GM21367 (cell line): Measurements from ENCODE around the gene RNF166.

Source experiments
- ATAC-seq: cut with Tn5 transposase; IDR thresholded peaks from one replicate; pipeline ENCODE4 v1.9.1; 2021; ENCODE audit not compliant: unreplicated experiment

RNF166 gene, protein sequence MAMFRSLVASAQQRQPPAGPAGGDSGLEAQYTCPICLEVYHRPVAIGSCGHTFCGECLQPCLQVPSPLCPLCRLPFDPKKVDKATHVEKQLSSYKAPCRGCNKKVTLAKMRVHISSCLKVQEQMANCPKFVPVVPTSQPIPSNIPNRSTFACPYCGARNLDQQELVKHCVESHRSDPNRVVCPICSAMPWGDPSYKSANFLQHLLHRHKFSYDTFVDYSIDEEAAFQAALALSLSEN

DNA sequence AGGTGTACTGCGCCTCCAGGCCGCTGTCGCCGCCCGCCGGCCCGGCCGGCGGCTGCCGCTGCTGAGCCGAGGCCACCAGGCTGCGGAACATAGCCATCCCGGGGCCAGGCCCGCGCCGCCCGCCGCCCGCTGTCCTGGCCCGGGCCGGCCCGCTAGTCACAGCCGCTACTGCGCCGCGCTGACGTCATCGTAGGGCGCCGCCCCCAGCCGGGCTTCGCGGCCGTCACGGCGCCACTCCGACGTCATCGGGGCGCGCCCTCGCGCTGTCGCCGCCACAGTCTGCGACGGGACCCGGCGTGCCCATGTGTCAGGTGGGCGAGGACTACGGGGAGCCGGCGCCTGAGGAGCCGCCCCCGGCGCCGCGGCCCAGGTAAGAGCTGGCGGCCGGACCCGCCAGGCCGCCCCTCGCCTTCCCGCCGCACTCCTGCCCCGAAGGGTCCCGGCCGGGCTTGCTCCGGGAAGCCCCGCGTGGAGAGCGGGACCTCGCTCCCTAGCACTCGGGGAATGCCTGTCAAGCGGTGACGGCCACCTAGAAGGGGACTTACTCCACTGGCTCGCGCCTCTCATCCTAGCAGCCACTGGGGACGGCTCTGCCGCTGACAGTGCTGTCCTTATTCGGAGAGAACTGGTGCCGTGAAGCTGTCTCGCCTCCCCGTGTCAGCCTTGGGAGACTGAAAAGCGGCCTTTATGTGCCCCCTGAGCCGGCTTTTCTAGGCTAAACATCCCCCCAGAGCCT lies at the start of gene RNF166, which contains the start of gene CTU2:
RNF166 (minus strand) TSS at position 180 of the 736 bp plus-strand sequence; CDS start at position 97, 83 bp downstream.
CTU2 (plus strand) TSS at position 275 of the 736 bp plus-strand sequence; CDS start at position 303, 28 bp downstream.
- peak; percentile 53 for ATAC-seq

DNA sequence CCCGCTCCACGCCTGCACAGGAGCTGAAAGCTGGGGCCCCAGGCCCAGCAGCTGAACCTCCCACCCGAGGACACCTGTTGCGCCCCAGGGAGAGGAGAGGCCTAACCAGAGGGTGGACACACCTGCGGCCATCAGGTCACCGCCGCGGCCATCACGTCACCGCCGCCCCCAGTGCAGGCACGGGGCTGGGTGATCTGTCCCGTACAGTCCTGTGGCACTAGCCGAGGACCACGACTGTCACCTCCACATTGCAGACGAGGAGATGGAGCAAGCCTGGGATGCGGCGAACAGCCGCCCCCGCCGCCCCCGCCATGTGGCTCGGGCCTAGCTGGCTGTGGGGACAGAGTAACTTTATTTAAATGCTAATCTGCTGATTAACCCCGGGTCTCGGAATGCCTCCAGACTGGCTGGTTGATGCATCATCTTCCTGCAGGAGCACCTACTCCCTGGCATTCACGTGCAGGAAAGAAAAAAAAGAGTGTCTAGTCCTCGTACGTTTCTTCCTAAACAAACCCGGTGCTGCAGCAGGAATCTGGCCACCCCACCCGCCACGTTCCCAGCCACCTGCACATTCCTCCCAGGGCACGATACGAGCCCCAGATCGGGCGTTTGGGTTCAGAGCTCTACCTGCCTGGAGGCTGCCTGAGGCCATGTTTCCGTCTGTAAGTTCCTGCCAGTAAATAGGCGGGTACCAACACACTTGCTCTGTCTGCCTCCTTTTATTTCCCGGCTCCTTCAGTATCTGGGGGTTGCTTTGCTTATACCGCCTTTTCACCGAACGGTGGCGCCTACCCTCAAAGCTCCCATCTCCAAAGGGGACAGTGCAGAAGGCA lies 48.9 kb upstream of the RNF166 start:
- ATAC-seq: no peak

DNA sequence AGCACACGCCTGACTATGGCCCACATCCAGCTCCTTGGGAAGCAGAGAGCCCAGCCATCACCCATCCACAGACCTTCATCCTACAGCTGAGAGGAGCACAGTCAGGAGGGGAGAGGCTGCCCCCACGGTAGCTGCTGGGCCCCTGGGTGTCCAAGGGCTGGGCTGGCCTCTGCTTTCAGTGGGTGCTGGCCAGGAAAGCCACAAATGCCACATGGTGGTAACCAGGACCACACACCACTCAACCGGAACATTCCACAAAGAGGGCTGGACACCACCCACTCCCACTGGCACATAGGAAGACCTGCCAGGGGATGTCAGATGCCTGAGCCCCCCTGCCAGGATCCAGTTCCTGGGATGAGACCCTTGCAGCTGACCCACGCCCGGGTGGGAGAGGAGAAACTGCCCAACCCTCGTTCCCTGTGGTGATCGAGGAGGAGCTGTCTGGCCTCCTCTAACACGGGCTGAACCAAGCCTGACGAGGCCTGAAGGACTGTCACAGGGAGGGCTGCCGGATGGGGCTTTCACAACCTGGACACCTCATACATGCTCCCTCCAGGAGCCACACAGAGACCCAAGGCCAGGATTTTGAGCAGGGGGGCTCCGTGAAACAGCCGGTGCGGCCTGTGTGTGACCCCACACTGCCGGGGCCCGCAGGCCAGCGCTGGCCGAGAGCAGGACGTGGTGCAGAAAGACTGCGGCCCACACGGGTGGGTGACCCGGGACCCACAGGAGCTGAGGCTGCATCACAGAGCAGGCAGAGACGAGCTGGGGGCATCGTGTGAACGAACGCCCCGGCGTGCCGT lies 48.1 kb upstream of the RNF166 start:
- ATAC-seq: no peak

DNA sequence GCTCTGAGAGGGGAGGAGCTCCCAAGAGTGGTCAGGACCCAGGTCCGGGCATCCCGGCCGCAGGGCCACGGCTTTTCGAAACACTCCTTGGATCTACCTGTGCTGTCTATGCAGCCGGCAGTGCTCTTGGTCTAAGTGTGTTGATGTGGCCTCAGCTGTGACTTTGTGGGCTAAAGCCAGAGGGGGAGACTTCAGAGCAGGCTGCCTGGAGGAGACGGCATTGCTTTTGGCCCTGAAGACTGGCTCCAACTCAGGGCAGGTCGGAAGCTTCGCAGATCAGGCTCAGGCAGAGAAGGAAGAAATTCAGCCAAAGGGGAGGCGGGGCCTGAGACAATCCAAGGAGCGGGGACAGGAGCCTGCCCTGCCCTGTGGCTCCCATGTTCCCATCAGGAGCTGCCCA lies 47.4 kb upstream of the RNF166 start:
- no peak for ATAC-seq

DNA sequence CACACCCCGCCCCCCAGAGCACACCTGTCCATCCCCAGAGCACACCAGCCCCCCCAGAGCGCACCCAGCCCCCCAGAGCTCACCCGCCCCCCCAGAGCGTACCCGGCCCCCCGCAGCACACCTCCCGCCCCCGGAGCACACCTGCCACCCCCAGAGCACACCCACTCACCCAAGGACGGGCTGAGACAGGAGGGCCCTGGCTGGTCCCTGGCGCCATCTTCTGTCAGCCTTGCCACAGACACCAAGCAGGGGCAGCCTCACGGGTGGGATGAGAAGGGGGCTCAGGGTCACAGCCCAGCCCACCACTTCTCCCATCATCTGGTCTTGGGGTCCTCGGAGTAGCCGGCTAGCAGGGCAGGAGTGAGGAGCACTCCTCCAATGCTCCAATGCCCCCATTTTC lies 47.0 kb upstream of the RNF166 start:
- no peak for ATAC-seq

DNA sequence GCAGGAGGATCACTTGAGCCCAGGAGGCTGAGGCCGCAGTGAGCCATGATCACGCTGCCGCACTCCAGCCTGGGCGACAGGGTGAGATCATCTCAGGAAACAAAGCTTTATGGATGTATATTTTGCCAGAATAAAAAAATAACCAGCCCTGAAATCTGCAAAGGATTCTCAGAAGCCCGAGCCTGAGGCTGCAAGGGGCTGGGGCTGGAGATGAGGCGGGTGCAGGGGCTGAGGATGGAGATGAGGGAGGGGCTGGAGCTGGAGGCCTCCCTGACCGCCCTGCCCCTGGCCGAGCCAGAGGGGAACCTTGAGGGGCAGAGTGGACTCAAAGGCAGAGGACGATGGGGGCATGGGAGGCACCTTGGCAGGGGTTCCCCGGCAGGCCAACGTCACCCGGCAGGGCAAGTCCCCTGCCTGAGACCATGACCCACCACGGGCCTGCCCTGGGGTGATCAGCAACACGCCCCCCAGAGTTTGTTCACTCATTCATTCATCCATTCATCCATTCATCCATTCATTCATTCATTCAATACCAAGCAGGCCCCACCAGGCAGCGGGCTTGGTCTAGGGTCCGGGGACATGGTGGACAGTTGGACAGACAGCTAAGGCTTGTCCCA lies 46.3 kb upstream of the RNF166 start:
- ATAC-seq: no peak

DNA sequence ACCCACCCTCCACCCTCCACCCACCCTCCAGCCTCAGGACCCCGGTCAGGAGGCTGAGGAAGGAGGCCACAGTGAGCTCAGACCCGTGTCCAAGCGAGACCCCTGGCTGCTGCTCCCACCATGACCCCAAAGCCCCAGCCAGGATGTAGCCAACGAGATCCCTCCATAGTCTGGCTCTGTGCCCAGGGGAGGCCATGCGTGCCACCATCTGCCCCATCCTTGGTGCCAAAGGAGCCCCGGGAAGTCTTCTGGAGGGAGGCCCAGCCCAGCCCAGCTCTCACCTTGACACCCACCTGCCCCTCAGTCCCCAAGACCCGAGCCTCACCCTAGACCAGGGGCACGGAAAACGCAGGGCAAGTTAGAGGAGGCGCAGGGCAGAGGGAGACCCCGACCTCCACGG lies 44.6 kb upstream of the RNF166 start:
- ATAC-seq: no peak

DNA sequence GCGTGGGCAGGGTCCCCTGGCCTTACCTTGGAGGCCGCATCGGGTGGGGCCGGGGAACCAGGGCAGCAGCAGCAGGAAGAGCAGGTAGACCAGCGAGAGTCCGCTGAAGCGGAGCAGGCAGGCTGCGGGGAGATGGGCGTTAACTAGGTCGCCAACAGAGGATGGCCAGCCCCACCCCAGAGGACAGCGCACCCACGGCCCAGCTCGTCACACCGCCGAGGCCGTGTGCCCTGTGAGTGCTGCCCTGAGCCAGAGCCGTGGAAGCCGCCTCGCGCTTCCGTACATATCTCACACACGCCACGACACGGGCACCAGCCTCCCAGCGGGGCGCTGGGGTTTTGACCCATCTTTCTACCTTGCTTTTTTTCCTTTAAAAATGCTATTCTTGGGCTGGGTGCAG lies 43.1 kb upstream of the RNF166 start:
- ATAC-seq: no peak

DNA sequence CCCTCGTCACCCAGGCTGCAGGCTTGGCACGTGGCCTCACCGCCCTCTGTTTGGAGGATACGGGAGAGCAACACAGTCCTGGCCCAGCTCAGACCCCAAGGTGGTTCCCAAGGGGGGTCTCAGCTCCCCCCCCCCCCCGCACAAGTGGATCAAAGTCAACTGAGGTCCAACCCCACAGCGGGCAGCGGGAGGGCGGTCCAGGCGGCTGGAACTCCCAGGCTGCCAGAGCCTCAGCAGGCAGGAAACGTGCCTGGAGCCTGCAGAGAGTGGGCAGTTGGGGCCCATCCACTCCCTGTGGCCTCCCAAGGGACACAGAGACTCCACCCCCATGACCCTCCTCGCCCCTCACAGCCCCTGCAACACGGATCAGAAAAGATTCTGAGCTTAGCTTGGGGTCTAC lies 42.2 kb upstream of the RNF166 start:
- ATAC-seq: no peak

DNA sequence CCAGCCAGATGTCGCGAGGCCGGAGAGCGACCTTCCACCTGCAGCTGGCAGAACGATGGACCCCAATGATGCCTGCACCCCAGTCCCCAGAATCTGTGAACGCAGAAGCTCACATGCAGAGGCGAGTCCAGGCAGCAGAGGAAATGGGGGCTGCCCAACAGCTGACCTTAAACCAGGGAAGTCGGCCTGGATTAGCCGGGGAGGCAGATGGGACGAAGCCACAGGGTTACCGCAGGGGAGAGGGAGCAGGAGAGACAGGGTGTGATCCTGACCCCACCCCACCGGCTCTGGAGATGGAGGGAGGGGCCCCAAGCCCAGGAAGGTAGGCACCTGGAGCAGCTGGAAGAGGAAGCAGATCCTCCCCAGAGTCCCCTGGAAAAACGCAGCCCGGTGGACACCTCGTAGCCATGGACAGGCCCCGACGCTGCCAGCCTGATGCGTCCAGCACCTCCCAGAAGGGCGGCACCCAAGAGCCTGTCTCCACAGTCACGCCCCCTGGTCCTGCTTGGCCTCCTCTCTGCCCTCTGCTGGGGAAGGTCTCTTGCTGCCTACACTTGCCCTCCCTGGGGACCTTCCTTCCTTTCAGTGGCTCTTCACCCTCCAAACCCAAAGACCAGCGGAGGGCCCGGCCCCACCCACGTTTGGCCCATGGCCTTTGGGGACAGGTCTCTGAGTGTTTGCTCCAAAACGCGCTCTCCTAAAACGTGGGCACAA lies 41.5 kb upstream of the RNF166 start:
- no peak for ATAC-seq

DNA sequence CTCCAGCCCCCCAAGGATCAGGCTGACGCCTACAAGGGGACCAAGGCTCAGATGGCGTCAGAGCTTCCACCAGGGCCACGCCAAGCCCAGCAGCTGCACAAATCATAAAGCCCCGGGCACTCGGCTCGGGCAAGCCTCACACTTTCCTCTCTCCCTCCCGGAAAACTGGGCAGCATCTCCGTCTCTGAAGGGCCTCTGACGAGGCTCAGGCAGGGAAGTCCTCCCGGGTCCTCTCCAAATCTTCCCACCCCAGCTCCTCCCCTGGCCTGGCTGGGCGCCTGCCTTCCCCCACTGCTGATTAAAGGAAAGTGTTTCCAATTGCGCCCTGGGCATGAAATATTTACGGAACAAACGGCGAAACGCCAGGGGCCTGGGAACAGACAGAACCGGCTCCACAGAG lies 40.3 kb upstream of the RNF166 start:
- ATAC-seq: no peak

DNA sequence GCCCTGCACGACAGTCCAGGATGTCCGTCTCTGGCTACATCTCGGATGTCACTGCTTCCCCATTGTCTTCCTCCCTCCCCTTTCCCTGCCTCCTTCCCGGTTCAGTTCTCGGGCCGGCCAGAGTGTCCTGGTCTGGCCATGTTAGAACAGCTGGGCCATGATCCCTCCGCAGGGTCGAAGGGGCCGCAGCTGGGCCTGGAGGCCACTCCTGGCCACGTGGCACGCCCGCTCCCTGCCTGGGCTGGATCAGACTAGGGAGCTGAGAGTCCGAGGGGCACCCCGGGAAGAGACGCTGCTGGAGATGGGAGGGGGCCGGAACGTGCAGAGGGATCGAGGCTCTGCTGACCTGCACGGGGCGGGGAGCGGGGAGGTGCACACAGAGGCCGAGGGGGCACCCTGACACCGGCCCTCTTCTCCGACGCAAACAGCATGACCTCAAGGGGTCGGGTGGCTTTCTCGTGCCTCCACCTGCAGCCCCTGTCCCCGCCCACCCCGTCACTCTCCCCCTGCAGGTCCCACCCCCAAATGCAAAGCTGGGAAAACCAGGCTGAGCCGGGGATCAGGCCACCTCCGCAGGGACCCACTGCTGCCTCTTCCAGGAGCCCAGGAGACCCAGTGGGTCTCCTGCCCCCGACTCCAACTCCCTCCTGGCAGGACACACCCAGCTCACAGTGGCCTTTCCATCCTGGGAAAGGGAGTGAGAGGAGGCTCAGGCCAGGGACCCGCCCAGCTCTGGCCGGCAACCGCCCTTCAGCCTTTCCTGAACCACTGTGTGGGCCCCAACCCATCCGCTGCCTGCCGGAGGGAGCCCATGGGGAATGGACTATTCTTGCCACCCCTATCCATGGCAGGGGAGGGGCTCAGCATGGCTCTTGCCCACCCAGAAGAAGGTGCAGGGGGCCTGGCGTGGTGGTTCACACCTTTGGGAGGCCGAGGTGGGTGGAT lies 38.6 kb upstream of the RNF166 start:
- no peak for ATAC-seq

DNA sequence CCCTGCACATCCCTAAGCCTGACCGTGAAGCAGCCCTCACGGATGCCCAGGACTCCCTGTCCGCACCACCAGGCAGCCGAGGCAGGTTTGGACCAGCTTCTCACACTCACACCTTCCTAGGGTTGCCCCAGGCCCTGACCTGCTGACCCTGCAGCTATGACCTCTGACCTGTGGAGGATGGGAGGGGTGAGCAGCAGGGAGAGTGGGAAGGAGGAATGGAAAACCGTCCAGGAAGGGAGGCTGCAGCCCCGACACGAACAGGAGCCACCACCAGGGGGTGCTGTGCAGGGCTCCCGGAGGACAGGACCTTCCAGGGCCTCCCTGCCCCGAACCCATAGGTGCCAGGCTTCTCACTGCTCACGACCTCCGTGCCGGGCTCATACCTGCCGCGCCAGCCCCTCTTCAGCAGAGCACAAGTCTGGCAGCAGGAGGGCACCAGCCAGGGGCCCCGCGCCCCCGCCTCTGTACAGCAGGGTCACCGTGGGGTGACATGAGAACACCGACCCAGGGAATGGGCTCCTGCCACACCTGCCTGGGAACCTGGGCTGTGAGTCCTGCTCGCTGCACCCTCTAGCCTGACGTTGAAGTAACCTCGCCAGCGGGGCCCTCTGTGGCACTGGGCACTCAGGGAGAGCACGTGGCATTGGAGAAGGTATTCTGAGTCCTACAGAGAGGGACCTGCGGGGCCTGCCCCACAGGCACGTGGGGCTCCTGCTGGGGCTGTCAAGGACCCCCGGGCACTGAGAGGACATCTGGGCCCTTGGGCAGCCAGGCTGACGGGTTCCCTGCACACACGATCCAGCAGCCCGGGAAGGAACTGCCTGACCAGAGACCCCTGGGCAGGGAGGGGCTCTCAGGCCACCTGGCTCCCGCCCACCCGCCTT lies 37.7 kb upstream of the RNF166 start:
- ATAC-seq: no peak

DNA sequence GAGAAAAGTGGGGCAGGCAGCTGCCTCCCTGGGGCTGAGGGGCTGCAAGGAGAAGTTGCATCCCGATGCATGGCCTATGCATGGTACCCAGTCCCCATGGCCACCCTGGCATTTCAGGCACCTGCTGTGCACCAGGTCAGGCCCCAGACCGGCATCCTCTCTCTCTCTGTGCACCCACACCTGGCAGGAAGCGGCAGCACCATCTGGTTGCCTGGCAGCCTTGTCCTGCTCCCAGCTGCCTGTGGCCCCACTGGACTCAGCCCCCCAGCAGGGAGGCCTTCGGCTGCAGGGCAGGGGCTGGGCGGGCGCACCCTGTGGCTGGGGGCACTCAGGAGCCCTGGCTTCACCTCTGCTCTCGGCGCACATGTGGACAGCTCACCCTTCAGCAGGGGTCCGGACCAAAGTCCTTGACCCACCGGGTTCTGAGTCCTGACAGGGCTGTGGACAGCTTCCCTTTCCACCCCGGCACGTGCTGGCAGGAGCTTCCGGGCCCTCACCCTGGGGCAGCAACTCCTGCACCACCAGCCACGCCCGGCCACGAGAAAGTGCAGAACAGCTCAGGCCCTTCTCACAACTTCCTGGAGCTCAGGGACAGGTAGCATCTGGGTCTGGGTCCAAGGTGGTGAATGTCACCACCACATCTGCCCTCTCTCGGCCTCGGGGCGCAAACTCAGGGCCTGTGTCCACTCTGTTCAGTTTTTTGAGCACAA lies 36.8 kb upstream of the RNF166 start:
- no peak for ATAC-seq

DNA sequence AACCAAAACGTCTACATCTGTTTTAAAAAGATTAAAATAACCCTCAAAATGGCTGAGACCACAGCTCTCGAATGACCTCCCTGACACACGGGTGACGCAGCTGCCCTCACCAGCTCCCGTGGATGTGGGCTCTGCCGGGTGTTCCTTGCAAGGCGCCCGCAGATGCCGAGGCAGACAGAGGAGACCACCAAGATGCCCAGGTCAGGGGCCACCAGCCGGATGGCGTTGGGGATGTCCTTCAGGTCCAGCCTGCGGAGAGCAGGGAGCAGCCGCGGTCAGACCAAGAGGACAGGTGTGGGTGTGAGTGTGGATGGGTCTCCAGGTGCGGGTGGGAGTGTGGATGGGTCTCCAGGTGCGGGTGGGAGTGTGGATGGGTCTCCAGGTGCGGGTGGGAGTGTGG lies 35.2 kb upstream of the RNF166 start:
- no peak for ATAC-seq

DNA sequence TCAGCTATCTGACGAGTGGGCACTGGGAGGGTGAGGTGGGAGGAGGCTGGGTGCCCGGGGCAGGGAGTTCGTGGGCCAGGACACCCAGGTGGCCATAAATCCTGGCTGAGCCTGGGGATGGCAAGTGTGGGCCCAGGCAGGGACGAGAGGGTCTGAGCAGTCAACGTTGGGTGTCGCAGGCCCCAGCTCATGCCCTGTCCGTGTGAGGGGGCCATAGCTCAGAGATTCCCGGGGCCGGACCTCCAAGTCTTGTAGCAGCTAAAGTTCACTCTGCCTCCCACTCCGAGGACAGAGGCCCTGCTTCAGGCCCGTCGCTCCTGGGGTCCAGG lies 34.5 kb upstream of the RNF166 start:
- no peak for ATAC-seq

DNA sequence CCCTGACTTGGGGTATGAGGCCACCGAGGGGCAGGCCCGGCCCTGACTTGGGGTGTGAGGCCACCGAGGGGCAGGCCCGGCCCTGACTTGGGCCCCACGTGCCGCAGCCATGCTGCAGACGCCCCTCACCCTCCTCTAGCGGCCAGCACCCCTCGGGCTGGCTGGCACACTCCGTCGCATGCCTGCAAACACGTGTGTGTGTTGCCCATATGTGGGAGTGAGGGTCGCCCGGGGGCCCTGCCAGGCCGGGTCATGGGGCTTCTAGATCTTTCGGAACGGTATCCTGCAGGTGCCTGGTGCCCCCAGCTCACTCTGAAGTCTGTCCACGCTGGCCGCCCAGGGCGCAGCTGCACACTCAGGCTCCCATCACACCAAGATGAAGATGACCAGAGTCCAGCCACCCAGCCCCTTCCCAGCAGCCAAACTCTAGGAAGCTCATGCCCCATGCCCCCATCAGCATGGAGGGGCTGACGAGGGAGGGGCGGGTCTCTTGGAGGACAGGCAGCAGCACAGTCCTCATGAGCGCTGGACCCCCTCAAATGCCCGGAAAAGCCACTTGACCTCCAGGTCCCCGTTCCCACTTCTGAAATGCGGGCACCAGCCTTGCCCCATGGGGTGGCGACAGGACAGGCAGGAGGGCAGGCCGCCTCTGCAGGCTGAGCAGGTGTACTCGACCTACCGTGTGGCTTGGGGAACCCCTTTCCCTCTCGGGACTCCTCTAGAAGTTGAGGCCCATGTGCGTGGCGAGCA lies 33.9 kb upstream of the RNF166 start:
- no peak for ATAC-seq
